Activated T-helper 1 cell treated with anti-CD3 and anti-CD28 coated beads, Interleukin-2, amount 50 U/mL, for 16 hours (primary cell): Measurements from ENCODE around the gene PTH2R.

ENCODE experiments used
- DNase-seq, 2 donors: peaks; one replicate each; pipeline ENCODE4 v3.0.0-alpha.2; 2020; ENCODE audit warnings: low read depth in 1 of 2, low spot score in 1 of 2

PTH2R gene

GRCh38 chr2:208542465-208543041 lies 136.0 kb downstream of the PTH2R start:
- no peak for DNase-seq
